Loucy (cell line): ENCODE measurements around the gene WNT3.

Experiments used
- CTCF ChIP-seq: fragments of 200-600 bp; sonication (generic); conservative IDR thresholded peaks from 2 replicates; pipeline ENCODE4 v1.5.1; 2014; ENCODE audit warnings: mild to moderate bottlenecking, antibody characterized with exemption, low read length
- EZH2phosphoT487 ChIP-seq: fragments of 200-600 bp; IDR thresholded peaks from 2 replicates; pipeline ENCODE4 v1.6.1; 2018; ENCODE audit warnings: antibody characterized with exemption, mild to moderate bottlenecking, moderate library complexity, borderline replicate concordance

- TF ChIP-seq CTCF (no peak), EZH2phosphoT487 (no peak)
These were observed 14.7 kb upstream of the WNT3 start for GRCh38 chr17:46832945-46833839.
